Progenitor cell of endocrine pancreas (in vitro differentiated cells): ENCODE measurements around the gene GRM3. TPM values are rescaled to one million over a fixed set of nuclear protein-coding genes. Genes with fewer than 3 reads are reported as not detected.

Experiments
- DNase-seq: peaks from one replicate; pipeline ENCODE4 v3.0.0; 2021; ENCODE audit warnings: low spot score; ENCODE audit not compliant: unreplicated experiment
- H3K27ac Mint-ChIP-seq: 2 replicates; pipeline ENCODE4 v1.8.0; 2021; ENCODE audit warnings: mild to moderate bottlenecking, moderate library complexity, mixed read lengths
- H3K27me3 Mint-ChIP-seq: 2 replicates; pipeline ENCODE4 v1.8.0; 2021; ENCODE audit warnings: mixed read lengths
- H3K36me3 Mint-ChIP-seq: 2 replicates; pipeline ENCODE4 v1.8.0; 2022; ENCODE audit warnings: mixed read lengths; ENCODE audit not compliant: insufficient read depth
- H3K4me1 Mint-ChIP-seq: 2 replicates; pipeline ENCODE4 v1.8.0; 2021; ENCODE audit warnings: low read depth, mixed read lengths
- H3K4me3 Mint-ChIP-seq: 2 replicates; pipeline ENCODE4 v1.8.0; 2021; ENCODE audit warnings: low read depth, mild to moderate bottlenecking, moderate library complexity, mixed read lengths
- H3K9me3 Mint-ChIP-seq: 2 replicates; pipeline ENCODE4 v1.8.0; 2021; ENCODE audit warnings: low read depth, mixed read lengths
- total RNA-seq: library from RNA; stranded (reverse); gene quantifications from 2 replicates; pipeline ENCODE4 v1.2.1, GENCODE V29; 2021
- TF ChIP-seq, protein P1 (sequence below): fragments of 200-600 bp; sonication (generic); IDR thresholded peaks from one replicate; pipeline ENCODE4 v1.5.0; 2021; ENCODE audit warnings: antibody characterized with exemption, mild to moderate bottlenecking; ENCODE audit not compliant: unreplicated experiment

GRM3 gene
- total RNA-seq, 1 donor from 2014 or later = 1.4 TPM

DNA sequence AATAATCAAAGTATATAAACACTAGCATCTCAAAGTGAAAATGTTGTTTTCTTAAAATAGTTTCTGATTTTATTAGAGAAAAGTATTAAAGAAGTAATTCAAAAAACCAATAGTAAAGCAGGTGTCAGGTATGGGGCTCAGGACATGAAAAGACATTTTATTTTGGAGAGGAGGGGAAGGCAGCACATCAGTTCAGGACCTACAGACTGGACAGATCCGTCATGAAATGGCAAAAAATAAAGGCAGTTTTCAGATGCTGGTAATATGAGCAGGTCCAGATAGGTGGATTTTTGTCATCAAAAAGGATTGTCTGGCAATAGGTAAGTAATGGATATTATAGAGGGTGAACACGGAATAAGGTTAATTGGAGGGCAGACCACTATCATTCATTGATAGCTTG, 49.0 kb downstream of the GRM3 start:
- H3K27ac Mint-ChIP-seq = no peak overlapping the region
- no peaks in the 10 kb centered on the region for H3K27me3 Mint-ChIP-seq
- no peaks in the 10 kb centered on the region for H3K36me3 Mint-ChIP-seq
- no peak for DNase-seq
- H3K4me1 Mint-ChIP-seq = no peaks in the 10 kb centered on the region
- H3K9me3 Mint-ChIP-seq = no peaks in the 10 kb centered on the region
- no peak overlapping the region for H3K4me3 Mint-ChIP-seq
- TF ChIP-seq, protein P1, sequence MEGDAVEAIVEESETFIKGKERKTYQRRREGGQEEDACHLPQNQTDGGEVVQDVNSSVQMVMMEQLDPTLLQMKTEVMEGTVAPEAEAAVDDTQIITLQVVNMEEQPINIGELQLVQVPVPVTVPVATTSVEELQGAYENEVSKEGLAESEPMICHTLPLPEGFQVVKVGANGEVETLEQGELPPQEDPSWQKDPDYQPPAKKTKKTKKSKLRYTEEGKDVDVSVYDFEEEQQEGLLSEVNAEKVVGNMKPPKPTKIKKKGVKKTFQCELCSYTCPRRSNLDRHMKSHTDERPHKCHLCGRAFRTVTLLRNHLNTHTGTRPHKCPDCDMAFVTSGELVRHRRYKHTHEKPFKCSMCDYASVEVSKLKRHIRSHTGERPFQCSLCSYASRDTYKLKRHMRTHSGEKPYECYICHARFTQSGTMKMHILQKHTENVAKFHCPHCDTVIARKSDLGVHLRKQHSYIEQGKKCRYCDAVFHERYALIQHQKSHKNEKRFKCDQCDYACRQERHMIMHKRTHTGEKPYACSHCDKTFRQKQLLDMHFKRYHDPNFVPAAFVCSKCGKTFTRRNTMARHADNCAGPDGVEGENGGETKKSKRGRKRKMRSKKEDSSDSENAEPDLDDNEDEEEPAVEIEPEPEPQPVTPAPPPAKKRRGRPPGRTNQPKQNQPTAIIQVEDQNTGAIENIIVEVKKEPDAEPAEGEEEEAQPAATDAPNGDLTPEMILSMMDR = no peak

DNA sequence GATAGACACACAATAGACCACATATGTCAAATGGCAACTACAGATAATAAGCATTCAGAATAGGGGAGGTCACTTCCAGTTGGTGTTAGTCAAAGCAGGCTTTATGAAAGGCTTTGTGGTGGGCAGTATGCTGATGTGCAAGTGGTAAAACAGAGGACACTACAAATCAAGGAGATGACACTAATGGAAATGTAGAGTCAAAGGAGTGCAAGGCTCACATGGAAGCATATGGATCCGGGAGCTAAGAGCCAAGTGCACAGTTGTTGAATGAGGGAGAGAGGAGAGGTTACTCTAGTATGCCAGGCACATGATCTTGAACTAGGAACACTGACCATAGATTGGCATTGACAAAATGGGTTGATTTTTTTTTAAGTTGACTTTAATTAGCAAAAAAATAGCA, 62.7 kb downstream of the GRM3 start:
- DNase-seq = no peak
- Mint-ChIP-seq H3K36me3 (no peaks in the 10 kb centered on the region), H3K27me3 (no peaks in the 10 kb centered on the region), H3K9me3 (no peaks in the 10 kb centered on the region), H3K4me1 (peaks cover 6% of the 10 kb centered on the region), H3K27ac (no peak overlapping the region), H3K4me3 (no peak overlapping the region)
- TF ChIP-seq, protein P1 = no peak

DNA sequence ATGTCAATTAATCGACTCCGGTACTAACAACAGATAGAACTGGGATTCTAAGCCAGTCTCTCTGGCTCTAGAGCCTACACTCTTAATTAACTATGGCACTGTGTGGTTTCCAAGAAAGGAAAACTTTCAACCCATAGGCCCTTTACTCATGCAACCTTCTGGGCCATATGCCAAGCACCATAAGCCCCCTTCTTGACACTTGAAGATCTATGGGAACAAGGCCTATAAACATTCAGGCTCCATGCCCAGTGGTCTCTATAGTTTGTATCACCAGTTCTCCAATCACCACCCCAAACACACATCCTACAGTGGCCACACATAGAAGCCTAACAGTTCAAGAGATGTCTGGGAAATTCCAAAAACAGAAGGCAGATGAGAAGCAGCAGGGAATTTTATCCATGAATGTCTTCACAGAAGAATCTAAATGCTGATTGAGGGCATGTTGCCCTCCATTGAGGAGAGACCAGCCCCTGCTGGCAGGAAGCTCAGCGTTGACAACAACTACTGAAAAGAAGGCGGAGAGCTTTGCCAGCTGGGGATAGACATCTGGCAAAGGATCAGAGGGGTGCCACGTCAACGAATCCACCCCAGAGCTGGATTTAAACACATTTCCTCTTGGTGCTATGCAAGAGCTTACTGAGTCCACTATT, 64.4 kb downstream of the GRM3 start:
- H3K9me3 Mint-ChIP-seq = no peaks in the 10 kb centered on the region
- no peaks in the 10 kb centered on the region for H3K27me3 Mint-ChIP-seq
- DNase-seq = no peak
- H3K27ac Mint-ChIP-seq = no peak overlapping the region
- H3K4me3 Mint-ChIP-seq = no peak overlapping the region
- no peaks in the 10 kb centered on the region for H3K4me1 Mint-ChIP-seq
- no peaks in the 10 kb centered on the region for H3K36me3 Mint-ChIP-seq
- TF ChIP-seq, protein P1 = no peak

DNA sequence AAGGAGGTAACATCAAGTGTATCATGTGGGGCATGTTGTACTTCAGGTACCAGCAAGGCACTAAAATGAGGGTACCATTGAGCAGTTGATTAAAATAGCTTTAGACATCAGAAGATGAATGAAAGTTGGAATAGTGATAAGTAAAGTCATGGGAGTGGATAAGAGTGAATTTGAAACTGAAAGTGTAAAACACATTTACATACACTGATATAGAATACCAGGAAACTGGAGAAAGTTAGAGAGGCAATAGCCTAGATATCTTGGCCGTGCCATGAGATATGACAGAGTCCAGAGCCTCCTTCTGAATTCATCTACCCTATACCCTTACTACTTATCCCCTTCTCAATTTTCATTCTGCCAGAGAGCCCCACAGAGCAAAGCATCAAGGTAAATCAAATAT, 76.6 kb downstream of the GRM3 start:
- Mint-ChIP-seq H3K4me3 (no peak overlapping the region), H3K27me3 (no peaks in the 10 kb centered on the region), H3K9me3 (peaks cover 3% of the 10 kb centered on the region), H3K27ac (no peak overlapping the region), H3K36me3 (no peaks in the 10 kb centered on the region), H3K4me1 (peaks cover 5% of the 10 kb centered on the region)
- no peak for DNase-seq
- TF ChIP-seq, protein P1 = no peak

DNA sequence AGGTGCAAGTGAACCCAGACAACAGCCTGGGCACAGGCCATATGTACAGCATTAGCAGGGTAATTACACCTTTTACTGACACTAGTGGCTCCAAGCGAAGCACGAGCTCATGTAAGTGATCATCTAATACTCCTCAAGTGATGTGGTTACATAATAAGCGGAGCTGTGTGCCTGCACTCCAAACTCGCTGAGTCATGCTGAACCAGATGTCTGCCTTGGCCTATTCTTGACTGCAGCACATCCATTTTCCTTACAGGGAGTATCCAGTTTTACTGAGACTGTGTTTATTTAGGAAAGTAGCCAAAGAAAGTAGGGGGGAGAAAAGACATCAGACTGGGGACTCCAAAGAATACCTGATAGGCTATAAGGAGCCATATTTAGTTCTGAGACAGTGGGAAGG, 90.1 kb downstream of the GRM3 start:
- Mint-ChIP-seq H3K9me3 (peaks cover 24% of the 10 kb centered on the region), H3K27me3 (no peaks in the 10 kb centered on the region), H3K4me3 (no peak overlapping the region), H3K4me1 (no peaks in the 10 kb centered on the region), H3K27ac (no peak overlapping the region), H3K36me3 (no peaks in the 10 kb centered on the region)
- TF ChIP-seq, protein P1 = no peak
- DNase-seq = no peak
